Measurements from ENCODE around the gene RBBP8NL.

The RBBP8NL gene

DNA sequence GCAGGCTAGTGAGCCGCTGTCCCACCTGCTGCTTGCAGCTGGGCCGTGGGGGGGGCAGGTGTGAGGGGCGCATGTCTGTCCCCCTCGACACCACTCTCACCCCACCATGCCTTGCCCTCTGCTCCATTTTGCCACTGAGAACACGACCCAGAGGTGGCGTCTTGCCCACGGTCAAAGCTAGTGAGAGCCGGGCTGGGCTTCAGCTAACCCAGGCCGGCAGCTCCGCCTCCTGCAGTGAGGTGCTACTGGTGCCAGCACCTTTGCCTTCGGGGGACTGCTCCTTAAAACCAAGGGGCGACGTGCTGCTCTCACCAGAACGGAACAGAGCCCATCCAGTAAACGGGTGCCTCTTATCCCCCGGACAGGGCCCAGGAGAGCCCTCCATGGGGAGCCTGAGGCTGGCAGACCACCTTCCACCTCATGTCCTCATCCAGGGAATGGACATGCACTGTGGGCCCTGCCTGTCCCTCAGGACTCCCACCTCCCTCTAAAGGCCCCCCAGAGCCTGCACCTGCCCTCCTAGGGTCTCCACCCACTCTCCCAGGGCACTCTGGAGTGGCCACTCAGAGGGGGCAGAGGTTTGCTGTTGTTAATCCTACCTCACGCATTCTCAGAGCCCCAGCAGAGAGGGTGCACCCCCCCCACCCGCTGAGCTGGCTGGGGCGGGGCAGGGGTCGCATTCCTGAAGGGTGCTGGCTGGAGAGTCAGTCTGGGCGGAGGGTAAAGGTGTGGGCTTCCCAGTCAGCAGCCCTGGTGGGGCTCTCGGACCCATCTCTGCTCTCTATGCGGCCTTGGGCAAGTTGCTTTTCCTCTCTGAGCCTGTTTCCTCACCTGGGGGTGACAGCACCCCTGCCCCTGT is 2.9 kb downstream of the RBBP8NL start:
- in situ Hi-C loops (cut with MboI; ENCODE audit: low sequenced_read_pairs) = loop anchor here (25.0 kb wide), 1 partner anchor 363 kb away; the partner anchor contains the start of gene MRGBP

DNA sequence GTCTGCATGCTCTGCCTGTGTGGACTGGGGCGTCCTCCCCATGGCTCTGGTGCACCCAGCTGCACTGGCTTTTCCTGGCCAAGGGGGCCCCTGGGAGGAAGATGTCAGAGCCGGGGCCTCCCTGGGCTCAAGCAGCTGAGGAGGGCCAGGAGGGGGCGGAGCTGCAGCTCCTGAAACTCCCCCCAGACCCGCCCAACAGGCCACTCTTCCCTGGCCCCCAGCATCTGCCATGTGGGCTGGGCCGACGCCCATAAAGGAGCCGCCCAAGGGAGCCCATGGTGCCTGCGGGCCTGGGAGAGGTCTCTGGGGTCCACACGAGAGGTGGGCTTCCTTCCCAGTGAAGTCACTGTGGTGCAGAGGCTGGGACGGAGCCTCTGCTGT is 4.0 kb downstream of the RBBP8NL start:
- in situ Hi-C loops (cut with MboI; ENCODE audit: low sequenced_read_pairs) = loop anchor here (25.0 kb wide), 1 partner anchor 364 kb away; the partner anchor contains the start of gene MRGBP

DNA sequence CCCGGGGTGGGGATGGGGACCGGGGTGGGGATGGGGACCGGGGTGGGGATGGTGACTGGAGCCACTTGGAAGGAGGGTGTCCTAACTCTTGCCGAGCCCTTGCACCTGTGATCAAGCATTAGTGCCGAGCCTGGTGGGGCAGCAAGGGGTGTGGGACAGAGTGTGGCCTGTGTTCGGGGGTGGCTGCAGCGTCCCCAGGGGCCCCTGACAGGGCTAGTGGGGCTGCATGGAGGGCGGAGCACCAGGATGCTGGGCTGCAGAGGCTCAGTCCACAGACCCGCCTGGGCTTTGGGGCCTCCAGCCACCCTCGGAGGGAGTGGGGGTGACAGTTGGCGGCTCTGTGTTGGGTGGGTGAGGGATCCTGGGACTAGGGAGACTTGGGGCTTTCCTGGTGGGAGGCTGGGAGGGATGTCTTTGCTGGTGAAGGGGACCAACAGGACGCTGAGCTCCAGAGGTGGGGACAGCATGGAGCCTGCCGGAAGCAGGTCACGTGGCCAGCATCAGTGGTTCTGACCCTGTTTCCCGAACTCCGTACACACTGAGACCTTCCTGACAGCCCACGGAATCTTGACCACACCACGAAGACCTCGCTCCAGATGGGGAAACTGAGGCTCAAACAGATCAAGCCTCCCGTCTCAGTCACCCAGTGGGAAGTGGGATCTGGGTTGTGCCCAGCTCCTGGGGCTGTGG is 4.6 kb downstream of the RBBP8NL start:
- in situ Hi-C loops (cut with MboI; ENCODE audit: low sequenced_read_pairs) = loop anchor here (25.0 kb wide), 1 partner anchor 365 kb away; the partner anchor contains the start of gene MRGBP

DNA sequence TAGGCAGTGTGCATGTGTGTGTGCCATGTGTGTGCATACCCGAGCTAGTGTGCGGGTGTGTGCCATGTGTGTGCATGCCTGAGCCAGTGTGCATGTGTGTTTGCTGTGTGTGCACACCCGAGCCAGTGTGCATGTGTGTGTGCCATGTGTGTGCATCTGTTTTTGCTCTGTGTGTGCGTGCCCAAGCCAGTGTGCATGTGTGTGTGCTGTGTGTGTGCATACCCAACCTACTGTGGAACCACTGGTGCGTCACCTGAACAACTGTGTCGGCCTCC is 5.7 kb downstream of the RBBP8NL start:
- in situ Hi-C loops (cut with MboI; ENCODE audit: low sequenced_read_pairs) = loop anchor here (25.0 kb wide), 1 partner anchor 366 kb away; the partner anchor contains the start of gene MRGBP

DNA sequence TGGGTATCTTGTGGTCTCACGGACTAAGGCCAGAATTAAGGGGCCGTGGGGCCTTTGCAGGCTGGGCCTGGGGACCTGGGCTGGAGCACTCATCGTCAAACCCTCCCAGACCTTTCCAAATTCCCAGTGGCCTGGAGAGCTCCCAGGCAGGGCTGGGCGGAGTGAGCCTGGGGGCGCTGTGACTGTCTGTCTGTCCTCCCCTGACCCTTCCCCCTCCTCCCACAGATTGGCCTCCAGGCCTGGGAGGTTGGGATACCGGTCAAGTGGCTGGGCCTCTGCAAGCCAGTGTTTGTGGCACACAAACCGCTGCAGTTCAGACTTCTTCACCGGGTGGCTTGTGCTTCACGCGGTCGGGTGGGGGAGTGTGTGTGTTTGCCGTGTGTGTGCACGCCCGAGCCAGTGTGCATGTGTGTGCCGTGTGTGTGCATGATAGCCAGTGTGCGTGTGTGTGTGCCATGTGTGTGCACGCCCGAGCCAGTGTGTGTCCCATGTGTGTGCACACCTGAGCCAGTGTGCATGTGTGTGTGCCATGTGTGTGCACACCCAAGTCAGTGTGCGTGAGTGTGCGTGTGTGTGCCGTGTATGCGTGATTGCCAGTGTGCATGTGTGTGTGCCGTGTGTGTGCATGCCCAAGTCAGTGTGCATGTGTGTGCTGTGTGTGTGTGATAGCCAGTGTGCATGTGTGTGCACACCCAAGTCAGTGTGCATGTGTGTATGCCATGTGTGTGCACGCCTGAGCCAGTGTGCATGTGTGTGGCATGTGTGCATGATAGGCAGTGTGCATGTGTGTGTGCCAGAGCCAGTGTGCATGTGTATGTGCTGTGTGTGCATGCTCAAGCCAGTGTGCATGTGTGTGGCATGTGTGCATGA is 6.3 kb downstream of the RBBP8NL start:
- in situ Hi-C loops (cut with MboI; ENCODE audit: low sequenced_read_pairs) = loop anchor here (25.0 kb wide), 1 partner anchor 366 kb away; the partner anchor contains the start of gene MRGBP

DNA sequence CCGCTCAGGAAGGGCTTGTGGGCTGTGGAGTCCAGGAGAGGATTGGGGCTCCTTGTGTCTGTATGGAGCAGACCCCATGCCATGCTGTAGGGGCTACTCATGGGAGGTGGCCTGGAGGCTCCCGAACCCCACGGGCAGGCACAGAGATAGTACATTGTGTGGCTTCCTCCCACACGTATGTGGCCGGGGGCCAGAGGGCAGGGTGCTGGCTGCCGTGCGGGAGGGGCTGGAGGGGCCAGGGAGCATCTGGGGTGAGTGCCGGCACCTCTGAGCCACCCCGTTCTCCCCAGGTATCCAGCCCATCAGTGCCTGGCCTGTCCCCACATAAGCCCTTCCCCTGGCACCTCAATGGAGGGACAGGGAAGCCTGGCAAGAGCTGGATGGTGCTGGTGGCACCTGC is 7.6 kb downstream of the RBBP8NL start:
- in situ Hi-C loops (cut with MboI; ENCODE audit: low sequenced_read_pairs) = loop anchor here (25.0 kb wide), 1 partner anchor 368 kb away; the partner anchor contains the start of gene MRGBP

DNA sequence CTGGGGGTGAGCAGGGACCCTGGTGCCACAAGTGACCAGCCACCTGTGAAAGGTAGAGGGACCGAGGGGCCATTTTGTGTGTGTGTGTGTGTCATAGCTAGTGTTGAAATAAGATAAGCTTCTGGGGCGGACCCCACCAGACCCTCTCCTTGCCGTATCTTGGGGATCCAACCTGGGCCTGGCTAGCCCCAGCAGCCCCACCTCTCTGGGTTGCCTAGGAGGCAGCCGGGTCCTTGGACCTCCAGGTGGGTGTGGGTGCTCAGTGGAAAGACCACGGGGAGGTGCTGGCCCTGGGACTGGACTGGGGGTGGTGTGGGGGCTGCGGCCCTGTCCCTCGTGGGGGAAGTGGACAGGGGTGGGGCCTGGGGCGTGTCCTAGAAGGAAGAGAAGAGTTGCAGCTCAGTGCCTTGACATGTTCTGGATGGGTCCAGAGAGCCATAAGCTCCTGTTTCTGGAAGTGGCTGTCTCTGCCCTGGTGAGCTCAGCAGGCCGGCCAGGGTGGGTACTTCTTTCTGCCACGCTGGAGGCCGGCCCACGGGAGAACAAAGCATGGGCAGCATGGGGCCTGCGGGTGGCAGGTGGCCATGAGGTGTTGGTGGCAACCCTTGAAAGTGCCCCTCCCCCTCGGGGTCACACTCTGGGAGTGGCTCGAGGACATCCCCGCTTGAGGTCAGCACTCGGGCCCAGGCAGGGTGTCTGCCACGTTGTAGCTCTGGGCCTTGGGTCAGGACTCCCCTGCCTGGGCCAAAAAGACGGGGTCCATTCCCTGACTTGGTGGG is 8.4 kb downstream of the RBBP8NL start:
- in situ Hi-C loops (cut with MboI; ENCODE audit: low sequenced_read_pairs) = loop anchor here (25.0 kb wide), 1 partner anchor 368 kb away; the partner anchor contains the start of gene MRGBP

DNA sequence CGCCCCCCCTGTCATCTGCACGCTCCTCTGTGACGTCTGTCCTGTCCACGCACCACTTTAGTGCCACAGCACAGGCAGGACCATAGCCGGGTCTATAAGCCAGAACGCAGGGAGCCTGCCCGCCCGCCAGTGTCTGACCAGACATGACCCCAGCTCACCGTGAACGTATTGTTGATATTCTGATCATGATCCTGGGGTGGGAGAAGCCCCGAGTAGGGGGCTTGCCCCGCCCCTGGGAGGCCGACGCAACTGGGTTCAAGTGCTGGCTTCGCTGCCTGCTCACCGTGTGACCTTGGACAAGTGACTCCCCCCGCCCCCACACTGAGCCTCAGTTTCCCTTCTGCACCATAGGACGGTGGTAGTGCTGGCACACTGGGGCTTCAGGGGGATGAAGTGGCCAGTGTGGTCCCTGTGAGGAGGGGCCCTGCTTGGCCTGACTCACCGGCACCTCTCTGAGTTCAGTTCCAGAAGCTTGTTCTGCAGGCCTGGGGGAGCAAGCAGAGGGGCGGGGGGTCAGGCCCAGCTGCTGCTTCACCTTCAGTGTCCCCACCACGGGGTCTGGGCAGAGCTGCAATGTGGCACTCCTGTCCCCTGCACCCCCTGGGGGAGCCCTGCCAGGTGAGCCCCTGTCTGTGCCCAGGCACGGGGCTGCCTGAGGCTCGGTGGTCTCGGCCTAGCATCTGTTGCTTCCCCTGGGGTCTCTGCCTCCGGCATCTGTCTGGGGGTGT is 9.2 kb downstream of the RBBP8NL start:
- in situ Hi-C loops (cut with MboI; ENCODE audit: low sequenced_read_pairs) = loop anchor here (25.0 kb wide), 1 partner anchor 369 kb away; the partner anchor contains the start of gene MRGBP

DNA sequence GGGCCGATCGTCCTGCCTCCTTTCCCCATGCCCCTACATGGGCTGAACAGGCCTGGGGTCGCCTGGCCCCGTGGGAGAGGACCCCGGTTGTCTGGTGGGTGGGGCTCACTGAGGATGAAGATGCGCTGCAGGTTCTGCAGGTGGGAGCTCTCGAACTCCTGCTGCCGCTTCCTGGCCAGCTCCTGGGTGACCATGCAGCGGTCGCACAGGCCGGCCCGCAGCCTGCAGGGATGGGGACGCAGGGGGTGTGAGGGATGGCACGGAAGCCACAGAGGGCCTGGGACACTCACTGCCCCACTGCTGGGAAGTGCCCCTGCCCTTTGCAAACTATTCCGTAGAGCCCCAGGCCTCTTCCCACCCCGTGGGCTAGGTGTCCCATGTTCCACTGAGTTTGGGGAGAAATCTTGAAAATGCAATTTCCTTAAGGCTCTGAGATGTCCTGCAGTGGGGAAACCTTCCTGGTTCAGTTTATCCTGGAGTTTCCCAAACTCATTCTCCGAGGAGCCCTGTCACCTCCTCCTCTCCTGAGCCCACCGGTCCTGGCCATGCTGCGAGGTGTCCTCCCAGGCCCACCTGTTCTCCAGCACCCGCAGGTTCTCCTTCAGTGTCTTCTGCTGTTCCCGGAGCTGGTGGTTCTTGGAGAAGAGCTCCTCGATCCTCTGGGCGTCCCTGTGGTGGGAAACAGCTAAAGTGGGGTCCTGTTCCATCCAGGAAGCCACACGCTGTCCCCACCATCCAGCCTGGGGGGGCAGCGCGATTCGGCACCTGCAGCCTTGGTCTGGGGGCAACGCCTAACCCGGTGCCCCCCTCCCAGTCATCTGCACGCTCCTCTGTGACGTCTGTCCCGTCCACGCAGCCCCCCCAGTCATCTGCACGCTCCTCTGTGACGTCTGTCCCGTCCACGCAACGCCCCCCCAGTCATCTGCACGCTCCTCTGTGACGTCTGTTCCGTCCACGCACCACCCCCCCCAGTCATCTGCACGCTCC is 10.4 kb downstream of the RBBP8NL start:
- in situ Hi-C loops (cut with MboI; ENCODE audit: low sequenced_read_pairs) = loop anchor here (25.0 kb wide), 1 partner anchor 370 kb away; the partner anchor contains the start of gene MRGBP

DNA sequence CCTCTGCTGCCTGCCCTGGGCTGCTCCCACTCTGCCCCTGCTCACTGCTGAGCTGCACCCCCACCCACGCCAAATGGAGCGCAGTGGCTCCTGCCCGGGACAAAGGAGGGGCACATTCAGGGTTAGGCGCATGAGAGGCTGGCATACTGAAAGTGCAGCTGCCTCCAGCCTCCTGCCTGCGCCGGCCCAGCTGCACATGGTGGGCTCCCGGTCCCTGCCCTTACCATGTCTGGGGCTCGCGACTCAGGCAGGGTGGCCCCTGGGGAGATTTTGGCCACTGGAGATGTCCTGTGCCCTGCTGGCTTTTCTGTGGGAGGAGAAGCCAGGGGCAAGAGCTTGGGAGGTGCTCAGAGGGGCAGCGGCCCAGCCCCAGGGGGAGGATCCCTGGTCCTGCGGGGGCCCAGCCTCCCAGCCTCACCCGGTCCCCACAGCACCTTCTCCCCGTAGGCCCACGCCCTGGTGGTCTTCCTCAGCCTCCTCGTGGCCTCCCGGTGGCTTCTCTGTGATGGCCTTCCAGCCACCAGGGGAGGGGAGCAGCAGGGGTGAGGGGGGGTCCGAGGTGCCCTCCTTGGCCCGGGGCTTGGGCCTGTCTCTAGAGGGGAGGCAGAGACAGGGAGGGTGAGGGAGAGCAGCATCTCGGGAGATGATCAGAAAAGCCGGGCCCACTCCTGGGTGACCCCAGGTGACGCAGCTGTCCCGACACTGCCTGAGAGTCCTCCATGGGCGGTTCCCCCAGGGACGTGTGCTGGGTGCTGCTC is 11.8 kb downstream of the RBBP8NL start:
- in situ Hi-C loops (cut with MboI; ENCODE audit: low sequenced_read_pairs) = loop anchor here (25.0 kb wide), 1 partner anchor 372 kb away; the partner anchor contains the start of gene MRGBP

DNA sequence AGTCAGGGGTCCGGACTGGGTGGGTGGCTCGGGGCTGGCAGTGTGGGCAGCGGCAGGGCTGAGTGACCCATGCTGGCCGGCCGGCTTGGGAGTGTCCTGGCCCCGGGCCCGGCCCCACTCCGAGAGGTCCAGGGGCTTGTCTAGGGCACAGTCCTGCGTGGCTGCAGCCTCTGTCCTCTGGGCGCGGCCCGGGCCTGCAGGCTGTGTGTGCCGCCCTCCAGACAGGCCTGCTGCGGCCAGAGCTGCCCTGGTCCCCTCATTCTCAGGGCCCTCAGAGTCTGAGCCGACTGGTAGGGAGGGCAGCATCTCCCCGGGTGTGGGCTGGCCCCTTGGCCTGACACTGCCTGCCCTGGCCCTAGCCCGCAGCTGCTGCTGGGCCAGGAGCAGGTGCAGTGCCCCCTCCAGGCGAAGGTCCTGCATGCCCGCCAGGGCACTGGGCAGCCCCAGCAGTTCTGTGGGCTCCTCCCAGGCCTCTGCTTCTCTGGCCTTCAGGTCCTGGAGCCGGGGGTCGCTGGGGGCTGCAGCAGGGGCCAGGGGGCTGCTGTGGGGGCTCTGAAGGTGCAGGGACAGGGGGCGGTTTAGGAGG is 13.3 kb downstream of the RBBP8NL start:
- in situ Hi-C loops (cut with MboI; ENCODE audit: low sequenced_read_pairs) = loop anchor here (25.0 kb wide), 1 partner anchor 373 kb away; the partner anchor contains the start of gene MRGBP

DNA sequence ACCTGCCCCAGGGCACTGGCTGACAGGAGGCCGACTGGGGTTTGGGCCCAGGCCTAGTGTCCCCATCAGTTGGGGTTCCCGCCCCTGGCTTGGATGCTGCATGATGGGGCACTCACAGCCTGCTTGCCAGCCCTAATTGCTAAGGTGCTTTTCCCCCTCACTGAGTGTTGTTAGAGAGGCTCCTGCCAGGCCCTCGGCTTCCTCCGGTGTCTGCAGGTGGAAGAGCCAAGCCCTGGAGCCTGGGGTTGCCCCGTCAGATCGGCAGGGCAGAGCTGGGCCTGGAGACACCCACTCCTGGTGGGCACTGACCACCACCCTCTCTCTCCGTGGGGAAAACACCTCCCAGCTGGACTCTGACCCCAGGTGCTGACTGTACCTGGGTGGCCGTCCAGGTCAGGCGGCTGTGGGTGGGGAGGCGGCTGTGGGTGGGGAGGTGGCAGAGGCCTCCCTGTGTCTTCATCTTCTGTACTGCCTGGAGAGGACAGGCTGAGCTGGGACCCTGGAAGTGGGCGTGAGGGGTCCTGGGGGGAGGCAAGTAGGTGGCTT is 14.2 kb downstream of the RBBP8NL start:
- in situ Hi-C loops (cut with MboI; ENCODE audit: low sequenced_read_pairs) = loop anchor here (25.0 kb wide), 1 partner anchor 374 kb away; the partner anchor contains the start of gene MRGBP

DNA sequence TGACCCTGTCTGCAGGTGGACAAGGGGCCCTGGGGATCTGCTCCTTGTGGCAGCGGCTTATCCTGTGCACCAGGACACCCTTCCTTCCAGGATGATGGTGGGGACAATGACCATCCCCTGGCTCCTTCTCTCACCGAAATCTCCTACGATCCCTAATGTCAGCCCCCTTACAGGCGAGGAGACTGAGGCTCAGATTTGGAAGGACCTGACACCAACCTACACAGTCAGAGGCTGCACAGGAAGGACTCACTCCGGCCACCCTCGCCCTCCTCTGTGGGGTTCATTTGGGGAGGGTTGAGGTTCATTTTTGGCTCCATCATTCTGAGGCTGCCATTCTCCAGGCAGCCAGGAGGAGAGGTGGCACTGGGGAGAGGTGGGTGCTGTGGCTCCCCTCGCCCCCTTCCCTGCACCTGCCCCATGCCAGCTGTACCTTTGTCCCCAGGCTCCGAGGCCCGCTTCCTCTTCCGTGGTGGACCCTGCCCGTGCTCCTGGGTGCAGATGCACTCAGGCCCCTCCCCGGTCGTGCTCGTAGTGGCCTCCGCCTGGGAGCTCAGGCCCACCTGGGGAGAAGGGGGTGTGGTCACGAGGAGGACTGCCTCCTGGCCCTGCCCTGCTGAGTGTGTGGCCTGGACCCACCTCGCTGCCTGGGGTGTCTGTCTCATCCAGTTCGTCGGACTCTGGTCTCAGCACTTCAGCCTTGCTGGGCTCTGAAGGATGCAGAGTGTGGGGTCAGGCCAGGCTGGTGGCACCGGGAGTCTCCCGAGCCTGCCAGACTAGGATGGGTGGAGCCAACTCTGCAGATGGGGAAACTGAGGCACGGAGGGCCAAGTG is 14.9 kb downstream of the RBBP8NL start:
- in situ Hi-C loops (cut with MboI; ENCODE audit: low sequenced_read_pairs) = loop anchor here (25.0 kb wide), 1 partner anchor 375 kb away; the partner anchor contains the start of gene MRGBP

DNA sequence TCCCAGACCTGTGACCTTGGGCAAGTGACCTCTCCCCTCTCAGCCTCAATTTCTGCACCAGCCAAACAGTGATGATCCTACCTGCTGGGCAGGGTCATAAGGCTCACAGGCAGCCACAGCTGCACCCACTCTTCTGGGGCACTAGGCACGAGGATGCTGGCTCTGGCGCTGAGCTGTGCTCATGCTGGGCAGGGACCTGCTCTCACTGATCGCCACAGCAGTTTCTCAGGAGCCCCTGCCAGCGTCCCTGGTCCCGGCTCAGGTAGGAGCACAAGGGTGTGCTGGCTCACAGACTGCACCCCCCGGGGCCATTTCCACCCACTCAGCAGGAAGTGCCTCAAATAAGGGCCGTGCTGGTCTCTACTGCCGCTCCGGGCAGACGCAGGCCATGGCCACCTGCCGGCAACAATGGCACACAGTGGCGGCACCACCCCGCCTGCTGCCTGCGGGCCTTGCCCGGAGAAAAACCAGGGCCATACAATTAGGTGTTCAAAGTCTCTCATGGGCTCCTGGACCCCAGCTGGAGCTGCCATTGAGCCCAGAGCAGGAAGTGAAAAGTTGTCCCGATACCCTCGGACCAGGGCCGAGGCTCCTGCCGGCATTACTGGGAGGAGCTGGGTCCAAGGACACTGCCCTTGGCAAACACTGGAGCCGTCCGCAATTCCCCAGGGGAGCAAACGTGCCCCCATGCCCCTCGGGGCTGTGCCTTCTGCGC is 15.7 kb downstream of the RBBP8NL start:
- in situ Hi-C loops (cut with MboI; ENCODE audit: low sequenced_read_pairs) = loop anchor here (25.0 kb wide), 1 partner anchor 376 kb away; the partner anchor contains the start of gene MRGBP

Measured in HL-60/S4 (cell line).